Measurements from ENCODE around the gene SIN3B.

Gene SIN3B

DNA sequence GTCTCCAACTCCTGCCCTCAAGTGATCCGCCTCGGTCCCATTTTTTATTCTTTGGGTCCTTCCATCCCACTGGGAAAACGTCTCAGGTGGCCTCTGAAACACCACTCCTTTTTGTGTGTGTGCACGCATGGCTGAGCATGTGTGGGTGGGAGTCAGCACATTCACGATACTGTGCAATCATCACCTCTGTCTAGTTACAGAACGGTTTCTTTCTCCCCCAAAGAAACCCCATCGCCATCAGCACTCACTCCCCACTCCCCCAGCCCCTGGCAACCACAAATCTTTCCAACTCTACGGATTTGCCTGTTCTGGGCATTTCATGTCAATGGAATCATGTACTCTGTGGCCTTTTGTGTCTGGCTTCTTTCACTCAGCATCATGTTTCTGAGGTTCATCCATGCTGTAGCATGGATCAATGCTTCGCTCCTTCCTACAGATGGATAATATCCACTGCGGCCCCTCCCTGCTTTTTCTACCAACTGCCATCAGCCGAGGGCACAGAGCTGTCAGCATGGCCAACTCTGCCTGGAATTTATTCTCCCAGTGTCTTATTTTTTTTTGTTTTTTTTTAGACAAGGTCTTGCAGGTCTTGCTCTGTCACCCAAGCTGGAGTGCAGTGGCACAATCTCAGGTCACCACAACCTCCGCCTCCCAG lies 69.3 kb downstream of the SIN3B start:
- in situ Hi-C loops (cut with HindIII; ENCODE audit: low sequenced_read_pairs) = no loop called here

DNA sequence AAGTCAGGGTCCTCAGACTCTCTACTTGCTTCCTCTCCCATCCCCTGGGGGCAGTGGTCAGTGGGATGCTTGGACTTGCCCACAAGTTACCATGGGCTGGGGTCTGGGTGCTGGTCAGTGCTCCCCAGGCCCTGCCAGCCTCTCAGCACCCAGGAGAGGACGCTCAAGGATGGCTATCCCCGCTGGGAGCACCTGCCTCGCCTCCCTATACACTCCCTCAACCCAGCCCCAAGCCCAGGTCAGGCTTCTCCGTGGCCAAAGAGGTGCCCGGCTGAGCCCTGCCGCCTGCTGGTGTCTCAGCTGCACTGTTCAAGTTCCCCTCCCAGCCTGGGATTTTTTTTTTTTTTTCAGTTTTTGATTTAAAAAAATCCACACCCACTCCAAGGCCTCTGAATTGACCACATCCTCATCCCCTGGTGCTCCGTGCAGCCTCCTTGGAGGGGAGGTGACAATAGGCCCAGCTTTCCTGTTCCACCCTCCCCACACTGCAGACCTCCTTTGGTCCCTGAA lies 70.4 kb downstream of the SIN3B start:
- in situ Hi-C loops (cut with HindIII; ENCODE audit: low sequenced_read_pairs) = no loop called here

DNA sequence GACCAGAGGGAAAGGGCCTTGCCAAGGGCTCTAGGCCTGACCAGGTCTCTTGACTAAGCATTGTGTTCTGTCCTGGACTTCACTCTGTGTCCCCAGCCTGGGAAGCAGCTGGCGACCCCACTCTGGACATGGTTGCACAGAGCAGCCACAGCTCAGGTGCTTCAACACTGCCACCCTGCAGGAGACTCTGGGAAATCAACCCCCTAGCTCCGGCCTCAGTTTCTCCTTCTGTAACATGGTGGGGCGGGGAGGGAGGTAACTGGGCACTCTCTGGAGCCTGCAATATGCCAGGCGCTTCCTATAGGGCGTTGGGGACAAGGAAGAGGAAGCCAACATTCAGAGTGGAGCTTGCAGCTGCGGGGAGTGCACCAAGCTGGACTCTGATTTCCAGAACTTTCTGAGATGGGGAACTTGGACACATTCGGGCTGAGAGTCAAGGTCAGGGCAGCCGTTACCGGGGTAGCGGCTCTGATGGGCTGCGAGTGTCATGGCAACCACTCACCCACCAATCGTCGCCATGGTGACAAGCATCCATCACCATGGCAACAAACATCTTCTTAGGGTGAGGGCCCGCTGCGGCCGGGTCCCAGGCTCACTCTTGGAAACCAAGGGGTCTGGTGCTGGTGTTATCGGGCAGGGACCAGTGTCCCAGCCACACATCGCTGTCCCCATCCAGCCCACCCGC lies 72.4 kb downstream of the SIN3B start:
- in situ Hi-C loops (cut with HindIII; ENCODE audit: low sequenced_read_pairs) = no loop called here

DNA sequence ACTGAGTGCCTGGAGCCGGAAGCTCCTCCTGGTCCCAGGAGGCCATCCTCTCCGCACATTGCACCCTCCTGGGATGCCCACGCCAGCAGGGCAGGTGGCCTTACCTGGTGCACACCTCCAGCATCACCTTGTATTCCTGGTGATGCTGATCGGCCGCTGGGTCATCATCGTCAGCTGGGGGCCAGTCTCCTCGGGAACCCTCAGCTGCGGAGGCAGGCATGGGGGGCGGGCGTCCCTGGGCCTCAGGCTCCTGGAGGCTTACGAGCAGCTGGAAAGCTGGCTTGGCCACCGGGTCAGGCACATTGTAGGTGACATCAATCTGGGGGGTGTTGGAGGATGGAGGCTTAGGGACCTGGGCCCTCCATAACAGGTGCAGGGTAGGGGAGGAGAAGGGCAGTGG lies 73.3 kb downstream of the SIN3B start:
- in situ Hi-C loops (cut with HindIII; ENCODE audit: low sequenced_read_pairs) = no loop called here

DNA sequence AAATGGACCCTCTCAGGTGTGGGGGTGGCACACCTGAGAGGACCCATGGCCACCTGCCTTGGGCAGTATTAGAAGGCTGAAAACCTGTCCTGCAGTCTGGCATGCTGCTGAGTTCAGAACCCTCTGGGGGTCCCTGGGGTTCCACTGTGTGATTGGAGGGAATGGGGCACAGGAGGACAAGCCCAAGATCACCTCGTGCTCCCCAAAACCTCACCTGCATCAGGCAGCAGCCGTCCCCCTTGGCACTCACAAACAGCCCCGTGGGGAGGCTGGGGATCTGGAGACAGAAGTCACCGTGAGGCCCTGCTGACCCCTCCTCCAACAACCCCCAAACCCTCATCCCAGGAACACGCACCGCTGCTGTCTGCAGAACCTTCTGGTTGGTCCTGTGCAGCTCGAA lies 74.1 kb downstream of the SIN3B start:
- in situ Hi-C loops (cut with HindIII; ENCODE audit: low sequenced_read_pairs) = no loop called here

DNA sequence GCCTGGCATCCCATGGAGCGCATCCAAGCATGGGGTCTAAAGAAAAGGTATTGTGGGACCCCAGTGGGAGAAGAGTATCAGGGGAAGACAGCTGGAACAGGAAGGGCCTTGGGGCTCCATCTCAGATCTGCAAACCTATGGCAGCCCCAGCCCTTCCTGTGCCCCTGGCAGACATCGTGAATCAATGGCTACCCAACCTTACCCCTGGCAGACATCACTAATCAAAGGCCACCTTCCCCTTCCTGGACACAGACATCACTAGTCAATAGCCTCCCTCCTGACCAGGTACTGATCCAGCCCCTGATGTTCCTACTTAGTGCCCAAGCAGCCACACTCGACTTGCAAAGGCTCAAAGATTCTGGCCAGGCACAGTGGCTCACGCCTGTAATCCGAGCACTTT lies 75.4 kb downstream of the SIN3B start:
- in situ Hi-C loops (cut with HindIII; ENCODE audit: low sequenced_read_pairs) = no loop called here

DNA sequence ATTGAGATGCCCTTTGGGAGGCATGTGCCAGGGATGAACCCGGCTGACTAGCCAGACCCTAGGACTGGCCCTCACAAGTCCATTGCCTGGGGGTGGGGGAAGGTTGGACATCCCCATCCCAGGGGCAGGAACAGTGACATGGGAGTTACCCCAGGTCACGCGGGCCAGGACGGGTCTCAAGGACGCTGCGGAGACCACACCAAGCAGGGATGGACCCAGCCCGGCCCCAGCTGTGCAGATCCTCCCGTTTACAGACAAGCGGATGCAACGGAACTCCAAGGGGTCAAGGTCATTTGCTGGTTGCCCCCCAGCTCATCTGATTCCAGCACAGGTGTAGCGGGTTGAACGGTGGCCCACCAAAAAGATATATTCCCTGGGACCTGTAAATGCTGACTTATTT lies 79.6 kb downstream of the SIN3B start:
- in situ Hi-C loops (cut with HindIII; ENCODE audit: low sequenced_read_pairs) = loop anchor here (5.0 kb wide), 1 partner anchor 129 kb away; no protein-coding TSS in a partner anchor

DNA sequence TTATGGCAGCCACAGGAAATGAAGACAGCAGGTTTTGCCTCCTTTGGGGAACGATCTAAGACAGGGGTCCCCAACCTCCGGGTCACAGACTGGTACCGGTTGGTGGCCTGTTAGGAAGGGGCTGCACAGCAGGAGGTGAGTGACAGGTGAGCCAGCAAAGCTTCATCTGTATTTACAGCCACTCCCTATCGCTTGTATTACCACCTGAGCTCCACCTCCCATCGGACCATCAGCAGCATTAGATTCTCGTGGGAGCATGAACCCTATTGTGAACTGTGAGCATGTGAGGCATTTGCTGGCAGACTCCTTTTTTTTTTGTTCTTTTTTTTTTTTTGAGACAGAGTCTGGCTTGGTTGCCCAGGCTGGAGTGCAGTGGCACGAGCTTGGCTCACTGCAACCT lies 81.8 kb downstream of the SIN3B start:
- in situ Hi-C loops (cut with HindIII; ENCODE audit: low sequenced_read_pairs) = no loop called here

DNA sequence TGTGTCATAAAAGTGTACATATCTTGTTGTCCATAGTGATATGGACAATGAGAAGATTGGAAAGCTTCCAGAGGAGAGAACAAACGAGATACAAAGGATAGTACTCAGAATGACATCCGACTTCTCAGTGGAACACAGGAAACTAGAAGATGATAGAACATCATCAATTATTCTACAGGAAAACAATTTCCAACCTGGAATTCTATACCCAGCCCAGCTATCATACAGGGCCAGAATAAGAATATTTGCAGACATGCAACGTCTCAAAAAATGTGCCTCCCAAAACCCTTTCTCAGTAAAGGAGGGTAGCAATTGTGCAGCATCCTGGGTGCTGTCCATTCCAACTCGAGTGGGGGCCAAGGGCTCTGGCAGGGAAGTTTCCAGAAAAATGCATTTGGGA lies 83.6 kb downstream of the SIN3B start:
- in situ Hi-C loops (cut with HindIII; ENCODE audit: low sequenced_read_pairs) = no loop called here

DNA sequence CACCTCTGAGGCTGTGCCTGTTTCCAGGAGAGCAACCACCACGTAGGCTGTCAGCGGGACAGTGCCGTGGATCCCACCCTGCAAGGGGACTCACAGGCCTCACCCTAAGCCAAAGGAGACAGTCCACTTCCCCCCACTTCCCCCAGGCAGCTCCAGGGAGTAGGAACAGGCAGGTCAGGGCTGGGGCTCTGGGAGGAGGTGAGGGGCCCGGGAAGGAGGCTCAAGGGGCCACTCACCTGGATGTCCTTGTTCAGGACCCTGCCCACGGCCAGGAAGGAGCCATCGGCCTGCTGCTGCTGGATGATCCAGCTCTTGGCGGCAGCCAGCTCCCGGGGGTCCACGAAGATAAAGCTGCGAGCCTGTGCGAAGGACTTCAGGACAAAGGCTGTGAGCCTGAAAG lies 85.2 kb downstream of the SIN3B start:
- in situ Hi-C loops (cut with HindIII; ENCODE audit: low sequenced_read_pairs) = no loop called here

DNA sequence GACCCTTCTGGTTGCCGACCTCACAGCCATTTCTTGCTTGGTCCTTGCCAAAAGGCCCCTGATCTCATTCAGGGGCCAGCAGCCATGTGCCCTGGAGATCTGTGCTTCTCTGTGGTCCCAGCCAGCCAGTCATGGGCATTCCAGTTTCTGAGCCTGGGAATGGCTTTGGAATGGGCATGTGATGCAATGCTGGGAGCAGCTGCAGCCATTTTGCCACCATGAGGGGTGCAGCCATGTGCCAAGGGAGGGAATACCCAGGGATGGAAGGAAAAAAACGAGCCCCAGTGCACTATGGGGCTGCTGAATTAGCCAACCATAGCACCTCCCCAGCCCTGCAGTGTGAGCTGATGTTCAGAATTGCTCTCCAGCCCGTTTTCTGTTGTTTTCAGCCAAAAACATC lies 85.9 kb downstream of the SIN3B start:
- in situ Hi-C loops (cut with HindIII; ENCODE audit: low sequenced_read_pairs) = no loop called here

DNA sequence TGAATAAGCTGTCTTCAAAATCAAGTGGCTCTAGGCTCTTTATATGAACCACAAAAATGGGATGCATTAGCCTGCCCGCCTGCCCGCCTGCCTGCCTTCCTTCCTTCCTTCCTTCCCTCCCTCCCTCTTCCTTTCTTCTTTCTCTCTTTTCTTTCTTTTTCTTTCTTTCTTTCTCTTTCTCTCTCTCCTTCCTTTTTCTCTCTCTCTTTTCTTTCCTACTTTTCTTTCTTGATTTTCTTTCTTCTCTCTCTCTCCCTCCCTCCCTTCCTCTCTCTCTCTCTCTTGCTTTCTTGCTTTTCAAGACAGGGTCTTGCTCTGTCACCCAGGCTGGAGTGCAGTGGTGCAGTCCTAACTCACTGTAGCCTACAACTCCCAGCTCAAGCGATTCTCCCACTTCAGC lies 86.5 kb downstream of the SIN3B start:
- in situ Hi-C loops (cut with HindIII; ENCODE audit: low sequenced_read_pairs) = no loop called here

DNA sequence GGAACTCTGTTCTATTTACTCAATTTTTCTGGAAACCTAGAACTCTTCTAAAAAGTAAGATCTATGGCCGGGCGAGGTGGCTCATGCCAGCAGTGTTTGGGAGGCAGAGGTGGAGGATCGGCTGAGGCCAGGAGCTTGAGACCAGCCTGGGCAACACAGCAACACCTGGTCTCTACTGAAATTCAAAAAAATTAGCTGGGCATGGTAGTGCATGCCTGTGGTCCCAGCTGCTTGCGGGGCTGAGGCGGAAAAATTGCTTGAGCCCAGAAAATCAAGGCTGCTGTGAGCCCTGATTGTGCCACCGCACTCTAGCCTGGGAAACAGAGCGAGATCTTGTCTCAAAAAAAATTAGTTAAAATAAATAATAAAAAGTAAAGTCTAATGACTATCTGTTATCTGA lies 88.2 kb downstream of the SIN3B start:
- in situ Hi-C loops (cut with HindIII; ENCODE audit: low sequenced_read_pairs) = no loop called here

DNA sequence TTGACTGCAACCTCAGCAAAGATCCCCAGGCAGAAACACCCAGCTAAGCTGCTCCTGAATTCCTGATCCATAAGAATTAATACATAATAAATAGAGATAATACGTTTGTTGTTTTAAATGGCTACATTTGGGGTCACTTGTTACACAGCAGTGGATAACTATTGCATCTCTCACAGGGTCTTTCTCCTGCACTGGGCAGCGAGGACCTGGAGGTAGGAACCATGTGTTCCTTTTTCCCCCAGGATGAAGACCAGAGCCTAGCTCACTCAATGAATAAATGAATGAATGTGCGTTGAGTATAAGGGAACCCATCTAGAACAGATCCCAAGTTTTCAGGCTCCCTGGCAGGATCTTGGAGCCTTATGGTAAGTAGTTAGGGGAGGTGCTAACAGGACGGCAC lies 90.3 kb downstream of the SIN3B start:
- in situ Hi-C loops (cut with HindIII; ENCODE audit: low sequenced_read_pairs) = no loop called here

DNA sequence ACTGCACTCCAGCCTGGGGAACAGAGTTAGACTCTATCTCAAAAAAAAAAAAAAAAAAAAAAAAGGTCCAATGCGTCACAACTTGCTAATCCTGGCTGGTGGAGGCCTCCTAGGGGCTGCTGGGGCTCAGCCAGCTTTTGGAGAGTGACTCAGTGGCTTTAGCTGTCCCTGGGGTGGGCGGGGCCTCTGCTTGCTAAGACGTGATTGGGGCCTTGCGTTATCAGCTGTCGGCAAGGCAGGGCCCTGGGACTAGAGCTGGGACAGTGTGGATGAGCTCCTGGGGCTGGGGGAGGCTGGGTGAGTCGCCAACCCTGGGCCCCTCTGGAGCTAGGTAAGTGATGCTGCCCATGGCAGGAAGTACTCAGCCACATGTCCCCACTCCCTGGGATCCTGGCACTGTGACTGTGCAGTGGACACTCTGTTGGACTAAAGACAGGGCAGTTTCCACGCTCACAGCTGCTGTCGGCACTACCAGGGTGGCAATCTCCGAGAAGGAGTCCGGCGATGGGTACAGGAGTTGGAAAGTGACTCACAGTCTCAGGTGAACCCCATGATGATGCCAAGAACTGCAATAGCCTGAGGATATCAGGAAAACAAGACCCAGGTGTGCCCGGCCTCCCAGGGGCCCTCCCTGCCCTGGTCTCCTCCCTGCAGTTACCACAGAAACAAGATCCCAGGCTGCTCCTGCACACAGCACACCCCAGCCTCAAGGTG lies 91.8 kb downstream of the SIN3B start:
- in situ Hi-C loops (cut with HindIII; ENCODE audit: low sequenced_read_pairs) = no loop called here

DNA sequence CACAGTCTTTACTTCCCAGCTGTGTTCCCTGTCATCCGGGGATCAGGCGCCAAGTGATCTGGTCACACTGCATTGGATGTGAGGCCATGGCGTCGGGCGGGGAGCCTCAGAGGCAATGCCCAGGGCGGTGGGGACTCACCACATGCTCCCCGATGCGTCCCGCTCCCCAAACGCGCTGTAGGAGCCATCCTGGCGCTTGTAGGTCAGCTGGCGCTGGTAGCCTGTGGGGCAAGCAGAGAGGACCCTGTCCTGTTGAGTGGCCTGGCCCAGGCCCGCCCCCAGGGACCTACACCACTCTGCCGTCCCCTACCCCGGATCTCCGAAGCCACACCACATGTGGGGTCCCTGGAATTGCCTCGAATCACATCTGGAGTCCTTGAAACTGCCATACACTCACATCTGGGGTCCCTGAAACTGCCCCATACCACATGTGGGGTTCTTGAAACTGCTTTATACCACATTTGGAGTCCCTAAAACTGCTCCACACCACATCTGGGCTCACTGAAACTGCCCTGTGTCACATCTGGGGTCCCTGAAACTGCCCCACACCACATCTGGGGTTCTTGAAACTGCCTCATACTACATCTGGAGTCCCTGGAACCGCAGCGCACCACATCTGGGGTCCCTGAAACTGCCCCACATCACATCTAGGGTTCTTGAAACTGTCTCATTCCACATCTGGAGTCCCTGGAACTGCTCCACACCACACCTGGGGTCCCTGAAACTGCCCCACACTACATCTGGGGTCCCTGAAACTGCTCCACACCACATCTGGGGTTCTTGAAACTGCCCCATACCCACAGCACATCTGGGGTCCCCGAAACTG lies 92.8 kb downstream of the SIN3B start:
- in situ Hi-C loops (cut with HindIII; ENCODE audit: low sequenced_read_pairs) = no loop called here

DNA sequence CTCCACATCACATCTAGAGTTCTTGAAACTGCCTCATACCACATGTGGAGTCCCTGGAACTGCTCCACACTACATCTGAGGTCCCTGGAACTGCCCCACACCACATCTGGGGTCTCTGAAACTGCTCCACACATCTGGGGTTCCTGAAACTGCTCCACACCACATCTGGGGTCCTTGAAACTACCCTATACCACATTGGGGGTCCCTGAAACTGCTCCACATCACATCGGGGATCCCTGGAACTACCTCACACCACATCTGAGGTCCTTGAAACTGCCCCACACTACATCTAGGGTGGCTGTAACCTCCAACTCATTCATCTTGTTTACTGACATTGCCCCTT lies 93.4 kb downstream of the SIN3B start:
- in situ Hi-C loops (cut with HindIII; ENCODE audit: low sequenced_read_pairs) = no loop called here

DNA sequence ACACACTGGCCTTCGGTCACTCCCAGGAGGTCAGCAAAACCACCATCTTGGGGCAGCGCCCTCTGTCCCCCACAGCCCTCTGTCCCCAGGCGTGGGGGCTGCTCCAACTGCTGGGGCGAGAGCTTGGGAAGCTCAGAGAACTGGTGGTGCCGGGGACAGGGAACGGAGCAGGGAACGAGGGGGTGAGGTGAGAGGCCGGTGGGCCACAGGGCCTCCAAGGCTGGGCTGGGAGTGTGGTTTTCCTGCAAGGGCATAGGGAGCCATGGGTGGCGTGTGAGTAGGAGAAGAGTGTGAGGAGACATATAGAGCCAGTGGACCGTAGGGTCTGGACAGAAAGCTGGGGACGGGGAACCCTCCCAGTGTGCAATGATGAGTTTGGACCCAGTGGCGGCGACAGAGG lies 93.8 kb downstream of the SIN3B start:
- in situ Hi-C loops (cut with HindIII; ENCODE audit: low sequenced_read_pairs) = no loop called here

DNA sequence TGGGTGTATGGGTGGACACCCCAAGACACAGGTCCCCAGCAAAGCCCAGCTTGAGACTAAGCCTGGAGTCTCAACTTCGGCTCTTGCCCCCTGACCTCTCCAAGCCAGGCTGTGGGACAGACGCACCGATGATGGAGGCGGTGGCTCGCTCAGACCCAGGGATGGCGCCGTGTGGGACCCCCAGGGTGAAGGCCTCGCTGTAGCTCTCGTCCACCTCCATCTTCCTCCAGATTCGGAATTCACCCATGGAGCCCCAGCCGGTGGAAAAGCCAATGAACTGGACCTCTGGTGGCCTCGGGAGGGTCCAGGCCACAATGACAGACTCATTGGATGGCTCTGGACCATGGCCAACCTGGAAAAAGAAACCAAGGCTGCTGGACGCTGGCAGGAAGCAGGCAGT lies 98.7 kb downstream of the SIN3B start:
- in situ Hi-C loops (cut with HindIII; ENCODE audit: low sequenced_read_pairs) = no loop called here

DNA sequence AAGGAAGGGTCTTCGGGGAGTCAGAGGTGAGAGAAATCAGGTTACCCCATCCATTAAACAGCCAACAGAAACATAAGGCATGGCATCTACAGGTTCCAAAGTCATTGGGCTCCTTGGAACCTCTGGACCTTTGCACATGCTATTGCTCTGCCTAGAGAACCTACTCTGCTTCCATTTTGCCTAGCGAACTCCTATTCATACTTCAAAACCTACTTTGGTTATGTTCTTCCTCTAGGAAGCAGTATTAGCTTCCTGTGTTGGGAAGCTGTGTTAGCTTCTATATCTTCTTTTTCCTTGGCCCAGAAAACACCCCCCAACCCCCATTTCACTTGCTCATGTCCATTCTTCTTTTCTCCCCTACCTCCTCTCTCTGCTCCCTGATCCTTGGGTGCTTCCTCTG lies 99.2 kb downstream of the SIN3B start:
- in situ Hi-C loops (cut with HindIII; ENCODE audit: low sequenced_read_pairs) = no loop called here

DNA sequence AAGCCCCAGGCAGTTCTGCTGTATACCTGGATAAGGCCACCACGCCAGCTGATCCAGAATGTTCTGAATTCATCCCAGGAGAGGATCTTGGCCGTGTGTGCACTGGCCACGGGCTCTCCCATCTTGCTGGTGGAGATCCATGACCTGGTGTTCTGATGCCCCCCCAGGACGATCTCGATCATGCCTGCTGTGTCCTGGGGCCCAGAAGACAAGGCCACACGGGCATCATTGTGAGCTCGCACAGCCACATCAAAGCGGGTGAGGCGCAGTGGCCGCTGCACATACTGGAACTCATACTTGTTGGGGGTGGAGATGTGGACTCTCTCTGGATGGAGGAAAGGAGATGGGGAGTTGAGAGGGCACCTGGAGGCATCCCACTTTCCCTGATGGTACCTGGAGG lies 99.7 kb downstream of the SIN3B start:
- in situ Hi-C loops (cut with HindIII; ENCODE audit: low sequenced_read_pairs) = no loop called here

Data from endothelial cell of hepatic sinusoid (primary cell).